Gastrocnemius medialis (tissue), 4 donors: ENCODE measurements around the gene ABO.
"Not testable (repeated sequence)": the region's sequence is repeated elsewhere in the genome, so short reads cannot be mapped to it uniquely, and the experiment has no call there.

Experiments used
- CTCF ChIP-seq, 5 experiments: fragments of 450-650 bp in 3 of 5; fragments of 200-600 bp in 2 of 5; sonication (generic) in 2 of 5; IDR thresholded peaks in 4 of 5; conservative IDR thresholded peaks in 1 of 5; 1 replicate in 4 of 5; 2 replicates in 1 of 5; pipeline ENCODE4 v1.5.1; 2016 to 2019; ENCODE audit warnings: antibody characterized with exemption in 5 of 5, mild to moderate bottlenecking in 3 of 5, moderate library complexity in 3 of 5
- POLR2A ChIP-seq, 2 donors: fragments of 450-650 bp; IDR thresholded peaks; one replicate each; pipeline ENCODE4 v1.6.1; 2017; ENCODE audit warnings: antibody characterized with exemption in 2 of 2, mild to moderate bottlenecking in 2 of 2, moderate library complexity in 2 of 2

- not testable (repeated sequence) for TF ChIP-seq CTCF (IDR thresholded peaks at IDR 0.05 in 4 of 5, conservative IDR thresholded peaks at IDR 0.05 in 1 of 5); POLR2A (IDR thresholded peaks at IDR 0.05)
Measured at GRCh38 chr9:133227996-133228395, 47.0 kb downstream of the ABO start.
